Uterus (tissue), 2 donors: ENCODE data around the gene KDM1B.

ENCODE experiments used
- POLR2A ChIP-seq, 2 donors: fragments of 450-650 bp; IDR thresholded peaks; one replicate each; pipeline ENCODE4 v1.6.1; 2016; ENCODE audit warnings: antibody characterized with exemption in 2 of 2, mild to moderate bottlenecking in 1 of 2, moderate library complexity in 1 of 2
- TF ChIP-seq, protein P1 (sequence below), 4 experiments: fragments of 200-600 bp in 2 of 4; fragments of 450-650 bp in 2 of 4; sonication (generic) in 2 of 4; IDR thresholded peaks; one replicate each; pipeline ENCODE4 v1.5.1; 2016 to 2019; ENCODE audit warnings: antibody characterized with exemption in 4 of 4, mild to moderate bottlenecking in 2 of 4, moderate library complexity in 1 of 4

- TF ChIP-seq, protein P1, sequence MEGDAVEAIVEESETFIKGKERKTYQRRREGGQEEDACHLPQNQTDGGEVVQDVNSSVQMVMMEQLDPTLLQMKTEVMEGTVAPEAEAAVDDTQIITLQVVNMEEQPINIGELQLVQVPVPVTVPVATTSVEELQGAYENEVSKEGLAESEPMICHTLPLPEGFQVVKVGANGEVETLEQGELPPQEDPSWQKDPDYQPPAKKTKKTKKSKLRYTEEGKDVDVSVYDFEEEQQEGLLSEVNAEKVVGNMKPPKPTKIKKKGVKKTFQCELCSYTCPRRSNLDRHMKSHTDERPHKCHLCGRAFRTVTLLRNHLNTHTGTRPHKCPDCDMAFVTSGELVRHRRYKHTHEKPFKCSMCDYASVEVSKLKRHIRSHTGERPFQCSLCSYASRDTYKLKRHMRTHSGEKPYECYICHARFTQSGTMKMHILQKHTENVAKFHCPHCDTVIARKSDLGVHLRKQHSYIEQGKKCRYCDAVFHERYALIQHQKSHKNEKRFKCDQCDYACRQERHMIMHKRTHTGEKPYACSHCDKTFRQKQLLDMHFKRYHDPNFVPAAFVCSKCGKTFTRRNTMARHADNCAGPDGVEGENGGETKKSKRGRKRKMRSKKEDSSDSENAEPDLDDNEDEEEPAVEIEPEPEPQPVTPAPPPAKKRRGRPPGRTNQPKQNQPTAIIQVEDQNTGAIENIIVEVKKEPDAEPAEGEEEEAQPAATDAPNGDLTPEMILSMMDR (IDR thresholded peaks at IDR 0.05): no peak
- no peak for TF ChIP-seq POLR2A (IDR thresholded peaks at IDR 0.05)
These were observed 99.6 kb downstream of the KDM1B start for GRCh38 chr6:18254793-18255192.
